Activated T-helper 1 cell treated with anti-CD3 and anti-CD28 coated beads, Interleukin-12 subunit alpha, Interleukin-12 subunit beta, Interleukin-2, Interleukin-4 antibody, amounts not matched to agents 30 ng/mL and 10 ng/mL and 1 ng/mL, durations not matched to agents 14 hours and 24 hours and 36 hours (primary cell): ENCODE data around the gene KRTAP17-1. TPM values are rescaled to one million over a fixed set of nuclear protein-coding genes. Genes with fewer than 3 reads are reported as not detected.
"Not testable (repeated sequence)": the region's sequence is repeated elsewhere in the genome, so short reads cannot be mapped to it uniquely, and the experiment has no call there.

ENCODE experiments used
- DNase-seq: peaks from one replicate; pipeline ENCODE4 v3.0.0; 2021; ENCODE audit warnings: low spot score
- H3K27ac Mint-ChIP-seq: one replicate; pipeline ENCODE4 v1.8.0; 2021; ENCODE audit warnings: mild to moderate bottlenecking, mixed read lengths
- H3K27me3 Mint-ChIP-seq: one replicate; pipeline ENCODE4 v1.8.0; 2022; ENCODE audit warnings: mild to moderate bottlenecking, moderate library complexity, mixed read lengths; ENCODE audit not compliant: insufficient read depth
- H3K36me3 Mint-ChIP-seq: one replicate; pipeline ENCODE4 v1.8.0; 2021; ENCODE audit warnings: low read depth, mixed read lengths
- H3K4me1 Mint-ChIP-seq: one replicate; pipeline ENCODE4 v1.8.0; 2021; ENCODE audit warnings: low read depth, mixed read lengths
- H3K4me3 Mint-ChIP-seq: one replicate; pipeline ENCODE4 v1.8.0; 2021; ENCODE audit warnings: mild to moderate bottlenecking, moderate library complexity, mixed read lengths
- H3K9me3 Mint-ChIP-seq: one replicate; pipeline ENCODE4 v1.8.0; 2021; ENCODE audit warnings: mixed read lengths
- intact Hi-C: fragments of 100-400 bp; cut with micrococcal nuclease; formaldehyde crosslinking; loops from one replicate; pipeline ENCODE4 v1.15.1; 2024
- total RNA-seq: library from RNA; stranded (reverse); gene quantifications from 2 replicates; pipeline ENCODE4 v1.2.3, GENCODE V29; 2022

KRTAP17-1 gene
- total RNA-seq, 1 donor from 2014 or later: not detected

- no peak for DNase-seq
- Mint-ChIP-seq H3K27me3 (peaks cover 3% of the 10 kb centered on the region), H3K27ac (no peak overlapping the region), H3K4me3 (no peak overlapping the region), H3K4me1 (no peaks in the 10 kb centered on the region), H3K36me3 (no peaks in the 10 kb centered on the region), H3K9me3 (no peaks in the 10 kb centered on the region)
- intact Hi-C loops: no loop called here
These were observed 31.5 kb downstream of the KRTAP17-1 start for GRCh38 chr17:41284043-41284442.

- H3K36me3 Mint-ChIP-seq: no peaks in the 10 kb centered on the region
- no peaks in the 10 kb centered on the region for H3K9me3 Mint-ChIP-seq
- intact Hi-C loops: no loop called here
- no peak for DNase-seq
- H3K4me1 Mint-ChIP-seq: no peaks in the 10 kb centered on the region
- peaks cover 8% of the 10 kb centered on the region for H3K27me3 Mint-ChIP-seq
- no peak overlapping the region for H3K4me3 Mint-ChIP-seq
- H3K27ac Mint-ChIP-seq: no peak overlapping the region
These were observed 37.1 kb downstream of the KRTAP17-1 start for GRCh38 chr17:41278176-41278955.

GRCh38 chr17:41275648-41276190, 39.8 kb downstream of the KRTAP17-1 start, which contains the start of gene KRTAP9-7:
KRTAP9-7 (plus strand) TSS chr17:41275698; CDS start chr17:41275698, 0 bp downstream.
- H3K27ac Mint-ChIP-seq, H3K27me3 Mint-ChIP-seq, H3K9me3 Mint-ChIP-seq, H3K4me3 Mint-ChIP-seq, intact Hi-C loops, DNase-seq, H3K4me1 Mint-ChIP-seq, H3K36me3 Mint-ChIP-seq: not testable (repeated sequence)

- H3K4me1 Mint-ChIP-seq: no peaks in the 10 kb centered on the region
- intact Hi-C loops: no loop called here
- no peak overlapping the region for H3K27ac Mint-ChIP-seq
- no peak for DNase-seq
- H3K36me3 Mint-ChIP-seq: no peaks in the 10 kb centered on the region
- H3K4me3 Mint-ChIP-seq: no peak overlapping the region
- H3K27me3 Mint-ChIP-seq: peaks cover 3% of the 10 kb centered on the region
- no peaks in the 10 kb centered on the region for H3K9me3 Mint-ChIP-seq
These were observed 43.7 kb downstream of the KRTAP17-1 start for GRCh38 chr17:41271858-41272257.

GRCh38 chr17:41271323-41271722, 44.2 kb downstream of the KRTAP17-1 start:
- H3K36me3 Mint-ChIP-seq, H3K27me3 Mint-ChIP-seq, intact Hi-C loops, H3K4me1 Mint-ChIP-seq, DNase-seq, H3K4me3 Mint-ChIP-seq, H3K9me3 Mint-ChIP-seq, H3K27ac Mint-ChIP-seq: not testable (repeated sequence)

- no peaks in the 10 kb centered on the region for H3K4me1 Mint-ChIP-seq
- intact Hi-C loops: no loop called here
- no peaks in the 10 kb centered on the region for H3K36me3 Mint-ChIP-seq
- DNase-seq: no peak
- no peak overlapping the region for H3K4me3 Mint-ChIP-seq
- no peaks in the 10 kb centered on the region for H3K9me3 Mint-ChIP-seq
- no peak overlapping the region for H3K27ac Mint-ChIP-seq
- no peaks in the 10 kb centered on the region for H3K27me3 Mint-ChIP-seq
These were observed 47.8 kb downstream of the KRTAP17-1 start for GRCh38 chr17:41267711-41268110.

- Mint-ChIP-seq H3K27ac (no peak within 1 kb of the TSS), H3K4me3 (no peak within 1 kb of the TSS), H3K27me3 (peaks cover 5% of the 10 kb centered on the region), H3K4me1 (no peaks in the 10 kb centered on the region), H3K9me3 (no peaks in the 10 kb centered on the region), H3K36me3 (no peaks in the 10 kb centered on the region)
- no peak for DNase-seq
- intact Hi-C loops: no loop called here
These were observed 50.4 kb downstream of the KRTAP17-1 start, which contains the start of gene KRTAP9-6 for GRCh38 chr17:41265078-41265477. KRTAP9-6 (plus strand) TSS chr17:41265378; CDS start chr17:41265378, 0 bp downstream.

Other genes starting within 250 kb of the KRTAP17-1 start
- not detected in 2 replicates for gene KRTAP2-4, start 249.8 kb downstream of the KRTAP17-1 start, total RNA-seq
- gene KRTAP4-7, start 231.6 kb downstream of the KRTAP17-1 start, total RNA-seq: not detected in 2 replicates
- gene KRTAP4-8, start 217.6 kb downstream of the KRTAP17-1 start, total RNA-seq: not detected in 2 replicates
- not detected in 2 replicates for gene KRTAP4-16, start 213.5 kb downstream of the KRTAP17-1 start, total RNA-seq
- not detected in 2 replicates for gene KRTAP4-9, start 210.3 kb downstream of the KRTAP17-1 start, total RNA-seq
- gene KRTAP4-11, start 197.3 kb downstream of the KRTAP17-1 start, total RNA-seq: not detected in 2 replicates
- gene KRTAP4-12, start 191.5 kb downstream of the KRTAP17-1 start, total RNA-seq: not detected in 2 replicates
- gene KRTAP4-6, start 175.2 kb downstream of the KRTAP17-1 start, total RNA-seq: not detected in 2 replicates
- not detected in 2 replicates for gene KRTAP4-5, start 165.9 kb downstream of the KRTAP17-1 start, total RNA-seq
- gene KRTAP4-4, start 155.0 kb downstream of the KRTAP17-1 start, total RNA-seq: not detected in 2 replicates
- gene KRTAP4-3, start 147.5 kb downstream of the KRTAP17-1 start, total RNA-seq: not detected in 2 replicates
- not detected in 2 replicates for gene KRTAP4-2, start 137.5 kb downstream of the KRTAP17-1 start, total RNA-seq
- not detected in 2 replicates for gene KRTAP4-1, start 130.8 kb downstream of the KRTAP17-1 start, total RNA-seq
- gene KRTAP9-1, start 125.8 kb downstream of the KRTAP17-1 start, total RNA-seq: not detected in 2 replicates
- gene KRTAP9-2, start 89.1 kb downstream of the KRTAP17-1 start, total RNA-seq: not detected in 2 replicates
- gene KRTAP9-3, start 83.3 kb downstream of the KRTAP17-1 start, total RNA-seq: not detected in 2 replicates
- gene KRTAP9-8, start 77.7 kb downstream of the KRTAP17-1 start, total RNA-seq: not detected in 2 replicates
- not detected in 2 replicates for gene KRTAP9-4, start 66.0 kb downstream of the KRTAP17-1 start, total RNA-seq
- not detected in 2 replicates for gene KRTAP9-9, start 60.3 kb downstream of the KRTAP17-1 start, total RNA-seq
- not detected in 2 replicates for gene KRTAP9-6, start 50.3 kb downstream of the KRTAP17-1 start, total RNA-seq
- not detected in 2 replicates for gene KRTAP9-7, start 40.0 kb downstream of the KRTAP17-1 start, total RNA-seq
- gene KRTAP29-1, start 12.9 kb downstream of the KRTAP17-1 start, total RNA-seq: not detected in 2 replicates
- gene KRTAP16-1, start 6.4 kb downstream of the KRTAP17-1 start, total RNA-seq: not detected in 2 replicates
- not detected in 2 replicates for gene KRT33A, start 35.1 kb upstream of the KRTAP17-1 start, total RNA-seq
- not detected in 2 replicates for gene KRT33B, start 54.1 kb upstream of the KRTAP17-1 start, total RNA-seq
- gene KRT34, start 66.6 kb upstream of the KRTAP17-1 start, total RNA-seq: not detected in 2 replicates
- not detected in 2 replicates for gene KRT31, start 81.9 kb upstream of the KRTAP17-1 start, total RNA-seq
- gene KRT37, start 108.9 kb upstream of the KRTAP17-1 start, total RNA-seq: not detected in 2 replicates
- gene KRT38, start 125.3 kb upstream of the KRTAP17-1 start, total RNA-seq: not detected in 2 replicates
- not detected in 2 replicates for gene KRT32, start 151.7 kb upstream of the KRTAP17-1 start, total RNA-seq
- gene KRT35, start 165.4 kb upstream of the KRTAP17-1 start, total RNA-seq: not detected in 2 replicates
- not detected in 2 replicates for gene KRT36, start 174.2 kb upstream of the KRTAP17-1 start, total RNA-seq
- gene KRT13, start 189.9 kb upstream of the KRTAP17-1 start, total RNA-seq: not detected in 2 replicates
- gene KRT15, start 203.2 kb upstream of the KRTAP17-1 start, total RNA-seq: not detected in 2 replicates
- not detected in 2 replicates for gene KRT19, start 212.6 kb upstream of the KRTAP17-1 start, total RNA-seq